K562 (cell line): ENCODE data around the gene LST1. TPM values are rescaled to one million over a fixed set of nuclear protein-coding genes. Genes with fewer than 3 reads are reported as not detected.
A peak's percentile ranks its signal among the peaks of the same experiment; 100 is the strongest.

Experiments
- ATAC-seq: fragments of 200-7000 bp; cut with Tn5 transposase; 3 replicates; pipeline ENCODE4 v1.9.1; 2020; ENCODE audit warnings: moderate library complexity
- BruUV-seq: library from RNA; stranded (reverse); fragments of 400-500 nt; replicated peaks from 2 replicates; lab custom pipeline; 2021; lab: Mats Ljungman, UMichigan
- CTCF ChIA-PET: fragments of 300-600 bp; formaldehyde crosslinking; extraction: SDS; loops from one replicate; lab custom pipeline; 2021; ENCODE audit warnings: low intra/inter-chr PET ratio; lab: Yijun Ruan, JAX
- POLR2A ChIA-PET: fragments of 300-600, 350-650 bp; sonication (Branson Sonifier 250); formaldehyde crosslinking; extraction: SDS; loops from one replicate; lab custom pipeline; 2021; ENCODE audit warnings: antibody characterized with exemption, inconsistent platforms; lab: Yijun Ruan, JAX
- DNase-seq, 4 experiments: peaks; one replicate each; pipeline versions ENCODE4 v3.0.0 to v3.0.0-alpha.2; 2011 to 2018; ENCODE audit warnings: low spot score in 3 of 4, mixed read lengths in 3 of 4; ENCODE audit errors: extremely low read depth in 1 of 4
- FAIRE-seq: peaks from 2 replicates; lab custom pipeline; 2011; peaks lifted over from hg19 to GRCh38; lab: Jason Lieb, UNC
- H2AFZ ChIP-seq: 2 replicates; pipeline ENCODE4 v1.6.0; 2011; ENCODE audit warnings: low read depth, low read length, control low read depth, inconsistent platforms
- H3K27ac ChIP-seq: fragments of 200-600 bp; 3 replicates; pipeline ENCODE4 v1.8.0; 2011; ENCODE audit warnings: low read depth, mild to moderate bottlenecking, control low read depth, inconsistent platforms, low read length, moderate library complexity, mixed read lengths; ENCODE audit errors: extremely low read depth
- H3K27me3 ChIP-seq, 2 experiments: fragments of 300-600 bp in 1 of 2; 2 replicates in 1 of 2; 3 replicates in 1 of 2; pipeline versions ENCODE4 v1.6.0 to v1.8.0; 2011; ENCODE audit warnings: inconsistent platforms in 2 of 2, low read length in 2 of 2, mild to moderate bottlenecking in 1 of 2, mixed read lengths in 1 of 2, moderate library complexity in 1 of 2; ENCODE audit not compliant: control insufficient read depth in 2 of 2, insufficient read depth in 2 of 2
- H3K36me3 ChIP-seq: fragments of 300-600 bp; 3 replicates; pipeline ENCODE4 v1.8.0; 2011; ENCODE audit warnings: mild to moderate bottlenecking, low read length, inconsistent platforms; ENCODE audit not compliant: control insufficient read depth, insufficient read depth
- H3K4me1 ChIP-seq, 2 experiments: fragments of 200-600 bp in 1 of 2; replicated peaks in 1 of 2; 2 replicates in 1 of 2; 3 replicates in 1 of 2; pipeline versions ENCODE4 v1.5.1 to v1.8.0; 2011; ENCODE audit warnings: inconsistent platforms in 2 of 2, low read length in 2 of 2, mild to moderate bottlenecking in 1 of 2, mixed read lengths in 1 of 2, moderate library complexity in 1 of 2; ENCODE audit not compliant: control insufficient read depth in 2 of 2, insufficient read depth in 2 of 2
- H3K4me2 ChIP-seq: 2 replicates; pipeline ENCODE4 v1.6.1; 2011; ENCODE audit warnings: low read length, control low read depth, inconsistent platforms, mixed read lengths; ENCODE audit not compliant: insufficient read depth
- H3K4me3 ChIP-seq: fragments of 200-600 bp; sonication (generic), shearing (Covaris generic); 2 replicates; pipeline ENCODE4 v1.5.1; 2016; ENCODE audit warnings: control low read depth, inconsistent platforms
- H3K79me2 ChIP-seq: fragments of 200-600 bp; 3 replicates; pipeline ENCODE4 v1.8.0; 2011; ENCODE audit warnings: low read length, inconsistent platforms; ENCODE audit not compliant: control insufficient read depth, insufficient read depth
- H3K9ac ChIP-seq, 2 experiments: 2 replicates each; pipeline versions ENCODE4 v1.6.0 to v1.6.1; 2011; ENCODE audit warnings: low read depth in 2 of 2, low read length in 2 of 2, control low read depth in 1 of 2, inconsistent platforms in 1 of 2, mild to moderate bottlenecking in 1 of 2, mixed read lengths in 1 of 2; ENCODE audit not compliant: insufficient read depth in 1 of 2
- H3K9me1 ChIP-seq: one replicate; pipeline ENCODE4 v1.6.0; 2011; ENCODE audit warnings: inconsistent platforms, mild to moderate bottlenecking, low read length, moderate library complexity; ENCODE audit not compliant: control insufficient read depth, insufficient read depth
- H3K9me3 ChIP-seq: replicated peaks from 2 replicates; pipeline ENCODE4 v1.5.1; 2011; ENCODE audit warnings: low read depth, low read length, inconsistent platforms; ENCODE audit not compliant: control insufficient read depth, insufficient read depth
- H4K20me1 ChIP-seq: replicated peaks from 2 replicates; pipeline ENCODE4 v1.6.1; 2011; ENCODE audit warnings: low read length, inconsistent platforms, mixed read lengths; ENCODE audit not compliant: control insufficient read depth, insufficient read depth
- BHLHE40 ChIP-seq: IDR thresholded peaks from 2 replicates; pipeline ENCODE4 v1.6.1; 2011; ENCODE audit warnings: low read length, improper control_type of control experiment
- GABPB1 ChIP-seq: sonication (generic); formaldehyde crosslinking; IDR thresholded peaks from 2 replicates; pipeline ENCODE4 v1.8.0; 2022; ENCODE audit warnings: mild to moderate bottlenecking, missing genetic modification reagents
- POLR2G ChIP-seq: fragments of 200-400 bp; formaldehyde crosslinking; IDR thresholded peaks from 2 replicates; pipeline ENCODE4 v1.6.1; 2017; ENCODE audit warnings: low read depth, mild to moderate bottlenecking, antibody characterized with exemption, low read length, moderate library complexity
- RBFOX2 ChIP-seq: fragments of 200-400 bp; formaldehyde crosslinking; IDR thresholded peaks from 2 replicates; pipeline ENCODE4 v1.6.1; 2017; ENCODE audit warnings: low read depth, mild to moderate bottlenecking, low read length, moderate library complexity
- SP1 ChIP-seq: sonication (generic); formaldehyde crosslinking; IDR thresholded peaks from 2 replicates; pipeline ENCODE4 v1.8.1; 2022; ENCODE audit warnings: mild to moderate bottlenecking, missing genetic modification reagents
- ZNF830 ChIP-seq: fragments of 250-450 bp; sonication (Bioruptor Pico); IDR thresholded peaks from 2 replicates; pipeline ENCODE4 v1.5.0; 2021; ENCODE audit warnings: mild to moderate bottlenecking
- WGBS: fragments of 100-300 bp; shearing (Covaris generic); methylation state at CpG from one replicate; pipeline ENCODE4 v1.1.6; 2016; ENCODE audit warnings: low coverage, mixed read lengths; ENCODE audit not compliant: insufficient coverage; ENCODE audit errors: missing lambda C conversion rate; 5-methylcytosine and 5-hydroxymethylcytosine counted together
- in situ Hi-C: fragments of 300-500 bp; cut with MboI; formaldehyde crosslinking; loops from 4 replicates; pipeline ENCODE4 v1.15.0; 2018; ENCODE audit warnings: inconsistent platforms, mixed read lengths
- intact Hi-C: fragments of 100-400 bp; cut with micrococcal nuclease; formaldehyde crosslinking; loops from 2 replicates; pipeline ENCODE4 v1.14.2; 2022
- polyA plus RNA-seq, 8 experiments: library from polyadenylated mRNA; depleted of rRNA in 4 of 8; stranded (reverse) in 5 of 8; unstranded in 3 of 8; fragments of >200 nt; fragmentation: Nextera tagmentation in 2 of 8; fragmentation: Illumina TruSeq in 1 of 8; extraction: Ambion mirVana in 2 of 8; extraction: Trizol in 1 of 8; gene quantifications; 2 replicates each; pipeline versions ENCODE4 v1.2.1 to v1.2.3, GENCODE V29; 2011 to 2014; ENCODE audit warnings: inconsistent platforms in 1 of 8, missing spikeins in 1 of 8
- total RNA-seq, 7 experiments: library from RNA; depleted of rRNA in 6 of 7; stranded (reverse); fragments of >200 nt in 6 of 7; fragmentation: Illumina TruSeq in 2 of 7; extraction: Trizol in 2 of 7; gene quantifications; 2 replicates each; pipeline versions ENCODE4 v1.2.1 to v1.2.3, GENCODE V29; 2011 to 2021; ENCODE audit warnings: low replicate concordance in 1 of 7
- TF ChIP-seq, protein P1 (sequence below): fragments of 450-650 bp; IDR thresholded peaks from 2 replicates; pipeline ENCODE4 v1.6.1; 2016; ENCODE audit warnings: antibody characterized with exemption
- TF ChIP-seq, protein P2 (sequence below), 2 experiments: fragments of 450-650 bp; IDR thresholded peaks; 2 replicates each; pipeline ENCODE4 v1.6.1; 2016
- TF ChIP-seq, protein P3 (sequence below): fragments of 450-650 bp; IDR thresholded peaks from 2 replicates; pipeline ENCODE4 v1.6.1; 2016; ENCODE audit warnings: low read depth

Gene LST1
- total and polyA plus RNA-seq, 9 of the 15 experiments (the other 6 are each of a cell fraction or from before 2014, with no cell fraction given), result 0.82 to 7.8 (median 1.7) TPM

DNA sequence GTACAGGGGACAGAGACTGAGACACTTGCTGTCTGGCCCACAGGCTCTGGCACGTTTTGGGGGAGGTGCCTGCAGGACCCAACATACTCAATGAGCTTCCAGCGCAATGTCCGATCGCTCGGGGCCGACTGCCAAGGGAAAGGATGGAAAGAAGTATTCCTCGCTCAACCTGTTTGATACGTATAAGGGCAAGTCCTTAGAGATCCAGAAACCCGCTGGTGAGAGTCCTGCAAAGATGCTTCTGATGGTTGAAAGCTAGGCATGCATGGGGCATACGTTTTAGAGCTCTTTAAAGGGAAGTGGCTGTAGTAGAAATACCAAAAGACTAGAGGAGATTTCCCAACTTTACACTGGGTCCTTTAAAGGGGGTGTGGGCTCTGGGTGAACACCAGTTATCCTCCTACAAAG lies 36.6 kb downstream of the LST1 start:
- peak overlapping the region; percentile 64 to 98; a peak in 3 of 4 replicates for H3K9ac ChIP-seq
- DNase-seq (no peak), FAIRE-seq (no peak), ATAC-seq (no peak)
- no TSS peak for BruUV-seq
- WGBS, result 79% methylated on average over 10 of the region's 10 CpGs
- H3K9me1 ChIP-seq, result peaks cover 12% of the 10 kb centered on the region
- in situ Hi-C loops, result no loop called here
- H3K79me2 ChIP-seq, result peaks cover 69% of the 10 kb centered on the region
- H3K27ac ChIP-seq, result peak overlapping the region; percentile 98; the same call in 2 of the 3 replicates
- TF ChIP-seq GABPB1 (CRISPR knock-in tag), result 0 out of 2 replicates have a peak, but pooled peaks have one; percentile 18
- TF ChIP-seq SP1 (CRISPR knock-in tag), result 0 out of 2 replicates have a peak, but pooled peaks have one; percentile 23
- TF ChIP-seq RBFOX2, result peak; percentile 54
- TF ChIP-seq, protein P1, sequence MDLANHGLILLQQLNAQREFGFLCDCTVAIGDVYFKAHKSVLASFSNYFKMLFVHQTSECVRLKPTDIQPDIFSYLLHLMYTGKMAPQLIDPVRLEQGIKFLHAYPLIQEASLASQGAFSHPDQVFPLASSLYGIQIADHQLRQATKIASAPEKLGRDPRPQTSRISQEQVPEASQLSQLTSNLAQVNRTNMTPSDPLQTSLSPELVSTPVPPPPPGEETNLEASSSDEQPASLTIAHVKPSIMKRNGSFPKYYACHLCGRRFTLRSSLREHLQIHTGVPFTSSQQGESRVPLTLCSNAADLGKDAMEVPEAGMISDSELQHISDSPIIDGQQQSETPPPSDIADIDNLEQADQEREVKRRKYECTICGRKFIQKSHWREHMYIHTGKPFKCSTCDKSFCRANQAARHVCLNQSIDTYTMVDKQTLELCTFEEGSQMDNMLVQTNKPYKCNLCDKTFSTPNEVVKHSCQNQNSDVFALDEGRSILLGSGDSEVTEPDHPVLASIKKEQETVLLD, result no peak
- TF ChIP-seq, protein P2, sequence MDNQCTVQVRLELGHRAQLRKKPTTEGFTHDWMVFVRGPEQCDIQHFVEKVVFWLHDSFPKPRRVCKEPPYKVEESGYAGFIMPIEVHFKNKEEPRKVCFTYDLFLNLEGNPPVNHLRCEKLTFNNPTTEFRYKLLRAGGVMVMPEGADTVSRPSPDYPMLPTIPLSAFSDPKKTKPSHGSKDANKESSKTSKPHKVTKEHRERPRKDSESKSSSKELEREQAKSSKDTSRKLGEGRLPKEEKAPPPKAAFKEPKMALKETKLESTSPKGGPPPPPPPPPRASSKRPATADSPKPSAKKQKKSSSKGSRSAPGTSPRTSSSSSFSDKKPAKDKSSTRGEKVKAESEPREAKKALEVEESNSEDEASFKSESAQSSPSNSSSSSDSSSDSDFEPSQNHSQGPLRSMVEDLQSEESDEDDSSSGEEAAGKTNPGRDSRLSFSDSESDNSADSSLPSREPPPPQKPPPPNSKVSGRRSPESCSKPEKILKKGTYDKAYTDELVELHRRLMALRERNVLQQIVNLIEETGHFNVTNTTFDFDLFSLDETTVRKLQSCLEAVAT (IDR thresholded peaks at IDR 0.05), result no peak
- TF ChIP-seq POLR2G, result 0 out of 2 replicates have a peak, but pooled peaks have one; percentile 25
- TF ChIP-seq BHLHE40, result peak; percentile 68
- TF ChIP-seq, protein P3, sequence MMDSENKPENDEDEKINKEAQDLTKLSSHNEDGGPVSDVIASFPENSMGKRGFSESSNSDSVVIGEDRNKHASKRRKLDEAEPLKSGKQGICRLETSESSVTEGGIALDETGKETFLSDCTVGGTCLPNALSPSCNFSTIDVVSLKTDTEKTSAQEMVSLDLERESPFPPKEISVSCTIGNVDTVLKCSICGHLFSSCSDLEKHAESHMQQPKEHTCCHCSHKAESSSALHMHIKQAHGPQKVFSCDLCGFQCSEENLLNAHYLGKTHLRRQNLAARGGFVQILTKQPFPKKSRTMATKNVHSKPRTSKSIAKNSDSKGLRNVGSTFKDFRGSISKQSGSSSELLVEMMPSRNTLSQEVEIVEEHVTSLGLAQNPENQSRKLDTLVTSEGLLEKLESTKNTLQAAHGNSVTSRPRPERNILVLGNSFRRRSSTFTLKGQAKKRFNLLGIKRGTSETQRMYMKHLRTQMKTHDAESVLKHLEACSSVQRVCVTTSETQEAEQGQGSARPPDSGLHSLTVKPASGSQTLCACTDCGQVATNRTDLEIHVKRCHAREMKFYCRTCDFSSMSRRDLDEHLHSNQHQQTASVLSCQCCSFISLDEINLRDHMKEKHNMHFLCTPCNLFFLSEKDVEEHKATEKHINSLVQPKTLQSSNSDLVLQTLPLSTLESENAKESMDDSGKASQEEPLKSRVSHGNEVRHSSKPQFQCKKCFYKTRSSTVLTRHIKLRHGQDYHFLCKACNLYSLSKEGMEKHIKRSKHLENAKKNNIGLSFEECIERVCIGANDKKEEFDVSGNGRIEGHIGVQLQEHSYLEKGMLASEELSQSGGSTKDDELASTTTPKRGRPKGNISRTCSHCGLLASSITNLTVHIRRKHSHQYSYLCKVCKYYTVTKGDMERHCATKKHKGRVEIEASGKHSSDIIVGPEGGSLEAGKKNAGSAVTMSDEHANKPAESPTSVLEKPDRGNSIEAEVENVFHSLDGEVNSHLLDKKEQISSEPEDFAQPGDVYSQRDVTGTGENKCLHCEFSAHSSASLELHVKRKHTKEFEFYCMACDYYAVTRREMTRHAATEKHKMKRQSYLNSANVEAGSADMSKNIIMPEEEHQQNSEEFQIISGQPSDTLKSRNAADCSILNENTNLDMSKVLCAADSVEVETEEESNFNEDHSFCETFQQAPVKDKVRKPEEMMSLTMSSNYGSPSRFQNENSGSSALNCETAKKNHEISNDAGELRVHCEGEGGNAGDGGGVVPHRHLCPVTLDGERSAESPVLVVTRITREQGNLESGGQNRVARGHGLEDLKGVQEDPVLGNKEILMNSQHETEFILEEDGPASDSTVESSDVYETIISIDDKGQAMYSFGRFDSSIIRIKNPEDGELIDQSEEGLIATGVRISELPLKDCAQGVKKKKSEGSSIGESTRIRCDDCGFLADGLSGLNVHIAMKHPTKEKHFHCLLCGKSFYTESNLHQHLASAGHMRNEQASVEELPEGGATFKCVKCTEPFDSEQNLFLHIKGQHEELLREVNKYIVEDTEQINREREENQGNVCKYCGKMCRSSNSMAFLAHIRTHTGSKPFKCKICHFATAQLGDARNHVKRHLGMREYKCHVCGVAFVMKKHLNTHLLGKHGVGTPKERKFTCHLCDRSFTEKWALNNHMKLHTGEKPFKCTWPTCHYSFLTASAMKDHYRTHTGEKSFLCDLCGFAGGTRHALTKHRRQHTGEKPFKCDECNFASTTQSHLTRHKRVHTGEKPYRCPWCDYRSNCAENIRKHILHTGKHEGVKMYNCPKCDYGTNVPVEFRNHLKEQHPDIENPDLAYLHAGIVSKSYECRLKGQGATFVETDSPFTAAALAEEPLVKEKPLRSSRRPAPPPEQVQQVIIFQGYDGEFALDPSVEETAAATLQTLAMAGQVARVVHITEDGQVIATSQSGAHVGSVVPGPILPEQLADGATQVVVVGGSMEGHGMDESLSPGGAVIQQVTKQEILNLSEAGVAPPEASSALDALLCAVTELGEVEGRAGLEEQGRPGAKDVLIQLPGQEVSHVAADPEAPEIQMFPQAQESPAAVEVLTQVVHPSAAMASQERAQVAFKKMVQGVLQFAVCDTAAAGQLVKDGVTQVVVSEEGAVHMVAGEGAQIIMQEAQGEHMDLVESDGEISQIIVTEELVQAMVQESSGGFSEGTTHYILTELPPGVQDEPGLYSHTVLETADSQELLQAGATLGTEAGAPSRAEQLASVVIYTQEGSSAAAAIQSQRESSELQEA, result no peak
- TF ChIP-seq ZNF830 (CRISPR knock-in tag), result no peak
- peak overlapping the region; percentile 99 for H3K4me2 ChIP-seq
- H3K4me1 ChIP-seq, result peaks cover 13 to 27% of the 10 kb centered on the region in 2 experiments
- no peak overlapping the region for H2AFZ ChIP-seq
- no peaks in the 10 kb centered on the region for H3K27me3 ChIP-seq
- H4K20me1 ChIP-seq, result peaks cover 25% of the 10 kb centered on the region; the same call in 1 of the 2 replicates
- CTCF ChIA-PET, result no interaction called here
- peak overlapping the region; percentile 96; the same call in 1 of the 2 replicates for H3K4me3 ChIP-seq
- H3K9me3 ChIP-seq, result no peaks in the 10 kb centered on the region
- peaks cover 68% of the 10 kb centered on the region for H3K36me3 ChIP-seq
- intact Hi-C loops, result no loop called here
- POLR2A ChIA-PET, result interaction anchor here (0.6 to 12.4 kb wide), 18 partner anchors 10 to 1349 kb away, joined by 3 to 274 read pairs (median 4); partner anchors contain the start of genes BAG6, C6orf47, DDX39B and NFKBIL1
